BE2C (cell line): ENCODE measurements around the gene HES4.
"Not testable (repeated sequence)": the region's sequence is repeated elsewhere in the genome, so short reads cannot be mapped to it uniquely, and the experiment has no call there.

Experiments used
- DNase-seq: peaks from one replicate; pipeline ENCODE4 v3.0.0-alpha.2; 2020
- H3K27me3 ChIP-seq: fragments of 250-450 bp; sonication (Bioruptor Pico); 2 replicates; pipeline ENCODE4 v1.5.1; 2020; ENCODE audit warnings: mild to moderate bottlenecking
- H3K36me3 ChIP-seq: fragments of 250-450 bp; sonication (Bioruptor Pico); 2 replicates; pipeline ENCODE4 v1.5.1; 2020; ENCODE audit warnings: mild to moderate bottlenecking
- H3K4me1 ChIP-seq: fragments of 250-450 bp; sonication (Bioruptor Pico); 2 replicates; pipeline ENCODE4 v1.5.1; 2020
- H3K4me3 ChIP-seq: 2 replicates; pipeline ENCODE4 v1.5.1; 2011; ENCODE audit warnings: low read depth, low read length
- H3K9me3 ChIP-seq: fragments of 250-450 bp; sonication (Bioruptor Pico); 2 replicates; pipeline ENCODE4 v1.5.1; 2020
- CTCF ChIP-seq: IDR thresholded peaks from 2 replicates; pipeline ENCODE4 v1.5.1; 2012; ENCODE audit warnings: mild to moderate bottlenecking, low read depth, low read length

HES4 gene

GRCh38 chr1:1031659-1032235, 31.9 kb upstream of the HES4 start:
- no peaks in the 10 kb centered on the region for H3K4me1 ChIP-seq
- H3K9me3 ChIP-seq: no peaks in the 10 kb centered on the region
- no peak for TF ChIP-seq CTCF
- H3K4me3 ChIP-seq: no peak overlapping the region
- H3K36me3 ChIP-seq: no peaks in the 10 kb centered on the region
- H3K27me3 ChIP-seq: peaks cover 16% of the 10 kb centered on the region
- DNase-seq: no peak

GRCh38 chr1:1030867-1031658, 31.2 kb upstream of the HES4 start:
- not testable (repeated sequence) for H3K4me1 ChIP-seq, H3K4me3 ChIP-seq, H3K9me3 ChIP-seq, H3K36me3 ChIP-seq, DNase-seq
- H3K27me3 ChIP-seq: peaks cover 16% of the 10 kb centered on the region

GRCh38 chr1:1027791-1028190, 27.9 kb upstream of the HES4 start:
- Histone ChIP-seq H3K4me3 (no peak overlapping the region), H3K27me3 (no peaks in the 10 kb centered on the region; the same call in 1 of the 2 replicates), H3K36me3 (no peaks in the 10 kb centered on the region), H3K4me1 (no peaks in the 10 kb centered on the region), H3K9me3 (no peaks in the 10 kb centered on the region)
- no peak for TF ChIP-seq CTCF
- DNase-seq: no peak

GRCh38 chr1:1026599-1027413, 26.9 kb upstream of the HES4 start:
- DNase-seq: no peak
- Histone ChIP-seq H3K4me1 (no peaks in the 10 kb centered on the region), H3K9me3 (no peaks in the 10 kb centered on the region), H3K4me3 (no peak overlapping the region), H3K36me3 (no peaks in the 10 kb centered on the region), H3K27me3 (no peaks in the 10 kb centered on the region; the same call in 1 of the 2 replicates)
- TF ChIP-seq CTCF: no peak

GRCh38 chr1:1025730-1026129, 25.8 kb upstream of the HES4 start:
- Histone ChIP-seq H3K36me3 (no peaks in the 10 kb centered on the region), H3K4me3 (no peak overlapping the region), H3K4me1 (peaks cover 7% of the 10 kb centered on the region), H3K27me3 (peaks cover 6% of the 10 kb centered on the region), H3K9me3 (no peaks in the 10 kb centered on the region)
- no peak for DNase-seq
- TF ChIP-seq CTCF: no peak

GRCh38 chr1:1024771-1025699, 25.1 kb upstream of the HES4 start:
- H3K9me3 ChIP-seq: no peaks in the 10 kb centered on the region
- DNase-seq: no peak
- no peaks in the 10 kb centered on the region for H3K36me3 ChIP-seq
- TF ChIP-seq CTCF: no peak
- no peak overlapping the region for H3K4me3 ChIP-seq
- peaks cover 7% of the 10 kb centered on the region for H3K4me1 ChIP-seq
- H3K27me3 ChIP-seq: peaks cover 10% of the 10 kb centered on the region
